Effector CD4-positive, alpha-beta T cell (primary cell): ENCODE measurements around the gene DST.
"Not testable (repeated sequence)": the region's sequence is repeated elsewhere in the genome, so short reads cannot be mapped to it uniquely, and the experiment has no call there.

ENCODE experiments used
- DNase-seq: peaks from one replicate; pipeline ENCODE4 v3.0.0-alpha.2; 2020

DST gene

DNA sequence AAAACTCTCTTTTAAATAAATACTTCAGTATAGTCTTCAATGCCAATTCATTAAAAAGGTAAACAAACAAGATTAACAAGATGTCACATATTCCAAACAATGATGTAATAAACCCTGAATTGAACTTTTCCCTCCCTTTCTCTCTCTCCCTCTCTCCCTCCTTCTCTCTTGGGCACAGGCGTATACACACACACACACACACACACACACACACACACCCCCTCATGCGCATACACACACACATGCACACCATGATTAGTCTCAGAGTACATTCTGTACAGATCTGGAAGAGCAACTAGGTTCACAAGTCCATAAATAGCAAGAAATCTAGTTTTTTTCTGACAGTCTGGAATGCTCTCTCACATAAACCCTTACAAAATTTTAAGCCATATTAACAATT lies 128.3 kb downstream of the DST start:
- DNase-seq = no peak

DNA sequence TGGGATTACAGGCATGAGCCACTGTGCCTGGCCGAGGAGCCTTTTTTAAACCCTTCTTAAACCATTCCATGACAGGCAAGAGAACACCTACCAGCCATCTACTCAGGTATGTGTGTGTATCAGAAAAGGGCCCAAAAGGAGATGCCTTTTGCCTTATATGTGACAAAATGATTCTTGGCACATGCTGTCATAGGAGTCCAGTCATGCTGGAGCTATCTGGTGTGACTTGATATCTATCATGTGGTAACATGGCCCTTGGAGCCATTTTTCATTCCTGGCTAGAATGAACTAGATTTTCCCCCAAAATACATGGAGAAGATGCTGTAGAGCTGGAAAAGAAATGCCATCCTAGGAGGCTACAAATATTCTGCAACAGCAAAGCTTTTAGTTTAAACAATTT lies 129.1 kb downstream of the DST start:
- no peak for DNase-seq

DNA sequence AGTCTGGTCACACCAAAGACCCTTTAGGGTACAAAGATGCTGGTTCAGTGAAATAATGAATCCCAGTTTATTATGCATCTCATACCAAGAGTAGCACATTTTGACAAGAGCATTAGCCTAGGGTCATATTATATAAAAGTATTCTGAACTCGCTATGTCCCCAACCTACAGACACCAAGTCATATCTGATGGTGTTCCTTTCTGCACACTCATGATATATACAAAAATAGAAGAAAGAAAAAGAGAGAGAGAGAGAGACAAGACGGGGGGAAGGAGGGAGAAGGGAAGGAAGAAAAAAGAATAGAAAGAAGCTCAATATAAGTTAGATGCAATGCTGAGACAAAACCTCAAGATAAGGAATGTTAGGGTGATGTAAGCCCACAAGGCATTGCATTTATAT lies 131.1 kb downstream of the DST start:
- no peak for DNase-seq

DNA sequence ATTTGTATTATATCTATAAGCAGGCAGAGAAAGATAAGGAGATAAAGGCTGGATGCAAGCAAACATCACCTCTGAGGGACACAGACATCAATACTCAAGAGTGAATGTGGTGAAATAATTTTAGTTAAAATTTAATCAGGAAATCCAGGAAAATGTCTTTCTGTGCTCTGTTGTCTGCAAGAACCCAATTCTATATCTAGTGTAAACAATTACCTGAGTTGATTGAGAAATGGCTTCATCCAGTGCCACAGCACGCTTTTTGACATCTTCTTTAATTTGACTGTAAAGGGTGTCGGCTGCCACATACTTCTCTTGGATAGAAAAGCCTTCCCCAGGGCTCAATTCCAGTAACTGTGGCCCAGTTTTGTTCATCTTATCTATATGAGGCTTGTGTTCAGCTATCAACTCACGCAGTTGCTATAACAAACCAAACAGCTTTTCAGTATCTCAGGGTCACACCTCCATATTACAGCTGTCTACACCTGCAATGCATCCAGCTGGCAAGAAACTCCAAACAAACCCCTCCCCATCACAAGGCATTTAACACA lies 131.6 kb downstream of the DST start:
- DNase-seq = no peak

DNA sequence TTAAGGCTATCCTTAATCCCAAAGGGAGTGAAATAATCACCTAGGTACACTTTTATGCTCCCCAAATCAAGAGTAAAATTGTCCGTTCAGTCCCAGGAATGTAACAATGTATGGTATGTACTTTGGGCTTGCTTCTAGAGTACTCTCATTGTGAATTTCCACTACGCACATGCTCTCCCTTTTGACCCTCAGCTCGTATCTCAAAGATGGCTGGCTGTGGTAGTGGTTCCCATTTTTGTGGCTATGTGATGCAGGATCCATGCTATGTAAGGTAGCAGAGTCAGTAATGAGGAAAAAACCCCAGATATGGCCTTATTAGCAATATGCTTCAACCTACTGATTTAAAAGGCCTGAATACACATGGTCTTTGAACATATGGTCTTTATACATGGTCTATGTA lies 133.7 kb downstream of the DST start:
- no peak for DNase-seq

DNA sequence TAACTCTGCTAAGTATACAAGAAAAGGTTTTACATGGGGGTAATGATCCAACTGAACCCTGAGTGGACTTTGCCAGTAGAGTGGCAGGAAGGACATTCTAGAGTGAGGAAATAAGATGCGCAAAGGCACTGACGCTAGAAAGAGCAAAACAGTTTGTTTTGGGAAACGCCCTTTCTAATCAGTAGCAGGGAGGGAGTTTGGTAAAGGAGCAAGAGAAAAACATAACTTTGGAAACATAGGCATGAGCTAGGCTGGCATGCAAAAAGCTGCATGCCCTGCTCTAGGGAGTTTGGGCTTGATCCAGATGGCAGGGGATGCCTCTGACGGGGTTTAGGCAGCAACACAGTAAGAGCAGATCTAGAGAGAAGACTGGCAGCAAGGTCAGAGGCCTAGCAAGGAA lies 135.2 kb downstream of the DST start:
- no peak for DNase-seq

DNA sequence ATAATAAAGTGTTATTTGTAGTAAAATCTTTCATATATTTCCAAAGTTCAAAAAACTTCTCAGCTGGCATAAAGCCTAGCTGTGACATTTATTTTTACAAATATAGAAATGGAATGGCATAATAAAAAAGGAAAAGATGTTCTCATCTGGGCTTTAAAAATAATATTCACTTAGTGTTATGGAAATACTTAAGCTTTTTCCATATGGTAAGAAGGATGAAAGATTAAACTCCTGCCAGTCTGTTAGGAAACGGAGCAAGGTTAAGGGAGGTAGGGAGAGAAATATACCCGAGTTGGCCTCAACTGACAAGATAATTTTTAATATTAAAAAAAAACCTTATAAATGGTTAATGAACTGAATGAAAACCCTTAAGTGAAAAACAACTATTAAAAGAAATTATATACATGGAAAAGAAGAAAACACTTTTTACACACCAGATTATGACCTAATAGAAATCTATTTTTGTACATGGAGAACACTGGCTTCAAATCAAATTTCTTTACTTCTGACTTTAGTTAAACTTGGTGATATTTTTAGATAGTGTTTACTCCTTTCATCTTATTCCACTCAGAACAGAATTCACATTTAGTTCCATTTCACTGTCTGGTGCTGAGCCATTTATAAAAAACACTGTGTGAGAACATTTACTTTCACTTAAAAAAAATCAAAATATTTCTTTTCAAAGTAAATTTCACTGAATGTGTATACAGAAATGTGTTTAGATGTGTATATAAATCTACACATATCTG lies 137.0 kb downstream of the DST start:
- DNase-seq = no peak

DNA sequence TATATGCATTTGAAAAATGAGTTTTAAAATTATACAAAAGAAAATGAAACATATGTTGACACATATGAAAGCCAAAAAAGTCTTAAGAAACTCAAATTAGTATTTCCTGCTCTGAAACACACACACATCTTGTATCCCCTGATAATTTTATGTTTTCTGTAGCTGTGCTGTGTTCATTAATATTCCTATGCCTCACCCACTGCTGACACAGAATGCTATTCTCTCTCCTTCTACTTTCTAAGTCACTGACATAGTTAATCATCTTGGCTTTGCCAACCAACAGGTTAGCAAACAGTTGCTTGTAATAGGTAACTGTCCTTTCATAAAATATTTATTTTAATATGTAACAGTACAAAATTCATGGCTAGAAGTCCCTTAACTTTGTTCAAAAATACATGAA lies 140.7 kb downstream of the DST start:
- DNase-seq = no peak

DNA sequence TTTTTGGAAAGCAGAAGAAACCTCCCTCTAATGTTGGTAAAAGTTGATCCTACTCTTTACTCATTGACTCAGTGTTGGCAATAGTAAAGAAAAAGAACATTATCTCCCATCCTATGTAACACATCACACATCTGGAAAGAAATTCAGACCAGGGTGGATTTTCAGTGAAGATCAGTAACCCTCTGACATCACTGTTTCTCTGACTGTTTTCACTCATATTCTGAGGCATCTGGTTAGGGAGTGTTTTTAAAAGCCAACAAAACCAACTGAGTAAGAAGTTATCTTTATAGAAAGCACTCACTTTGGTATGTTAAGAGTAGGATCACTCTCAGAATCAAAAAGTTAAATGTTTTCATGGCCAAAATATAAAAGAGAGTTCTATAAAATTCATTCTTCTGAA lies 143.6 kb downstream of the DST start:
- DNase-seq = no peak

DNA sequence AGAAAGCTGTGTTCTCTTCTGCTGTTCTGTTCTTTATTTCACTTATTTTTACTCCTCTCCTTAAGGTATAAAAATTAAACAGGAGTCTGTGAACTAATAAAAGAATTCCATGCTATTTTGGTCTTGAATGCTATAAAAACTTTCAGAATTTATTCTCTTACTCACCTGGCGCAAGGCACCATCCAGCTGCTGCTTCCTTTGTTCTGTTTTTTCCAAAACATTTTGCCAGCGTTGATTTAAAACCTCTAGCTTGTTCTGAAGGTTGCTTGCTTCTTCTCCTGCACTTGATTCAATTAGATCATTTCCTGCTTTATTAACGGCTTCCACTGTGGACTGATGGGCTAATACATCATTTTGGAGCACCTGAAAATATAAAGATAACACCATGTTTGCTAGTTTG lies 145.0 kb downstream of the DST start:
- no peak for DNase-seq

DNA sequence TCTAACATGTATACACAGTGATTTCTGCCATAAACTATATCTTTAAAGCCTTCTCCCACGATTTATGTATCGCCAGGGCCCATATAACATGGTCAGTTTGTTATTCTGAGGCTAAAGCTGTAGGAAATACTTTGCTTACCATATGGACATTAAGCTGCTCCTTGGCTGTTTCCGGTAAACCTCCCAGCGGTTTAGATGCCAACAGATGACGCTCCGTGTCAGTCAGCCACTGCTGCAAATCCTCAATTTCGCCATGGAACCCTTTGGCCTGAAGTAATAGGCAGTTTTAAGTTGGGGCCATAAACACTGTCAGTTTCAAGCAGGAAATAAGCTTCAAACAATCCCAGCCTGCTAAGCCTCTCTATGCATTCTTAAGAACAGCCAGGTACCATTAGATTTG lies 145.4 kb downstream of the DST start:
- no peak for DNase-seq

DNA sequence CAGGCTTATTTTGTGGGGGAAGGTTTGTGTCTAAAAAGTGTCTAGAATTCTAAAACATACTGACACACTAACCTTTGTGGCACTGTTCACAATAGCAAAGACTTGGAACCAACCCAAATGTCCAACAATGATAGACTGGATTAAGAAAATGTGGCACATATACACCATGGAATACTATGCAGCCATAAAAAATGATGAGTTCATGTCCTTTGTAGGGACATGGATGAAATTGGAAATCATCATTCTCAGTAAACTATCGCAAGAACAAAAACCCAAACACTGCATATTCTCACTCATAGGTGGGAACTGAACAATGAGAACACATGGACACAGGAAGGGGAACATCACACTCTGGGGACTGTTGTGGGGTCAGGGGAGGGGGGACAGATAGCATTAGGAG lies 146.0 kb downstream of the DST start:
- DNase-seq = not testable (repeated sequence)

DNA sequence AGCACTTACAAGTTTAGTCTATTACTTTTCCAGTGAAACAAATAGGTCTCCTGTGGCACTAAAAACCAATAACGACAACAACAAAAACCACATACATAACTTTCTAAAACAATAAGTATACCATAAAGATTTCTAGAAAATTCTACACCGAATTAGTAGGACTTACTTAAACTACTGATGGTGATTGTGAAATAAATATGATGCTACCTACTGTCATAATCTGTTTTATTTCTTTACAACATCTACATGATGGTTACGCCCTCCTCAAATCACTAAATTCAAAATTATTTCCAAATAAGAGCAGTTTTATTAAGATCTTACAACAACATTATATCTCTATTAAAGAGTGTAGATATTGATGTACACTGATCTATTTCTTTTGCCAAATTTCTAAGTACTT lies 147.0 kb downstream of the DST start:
- no peak for DNase-seq

DNA sequence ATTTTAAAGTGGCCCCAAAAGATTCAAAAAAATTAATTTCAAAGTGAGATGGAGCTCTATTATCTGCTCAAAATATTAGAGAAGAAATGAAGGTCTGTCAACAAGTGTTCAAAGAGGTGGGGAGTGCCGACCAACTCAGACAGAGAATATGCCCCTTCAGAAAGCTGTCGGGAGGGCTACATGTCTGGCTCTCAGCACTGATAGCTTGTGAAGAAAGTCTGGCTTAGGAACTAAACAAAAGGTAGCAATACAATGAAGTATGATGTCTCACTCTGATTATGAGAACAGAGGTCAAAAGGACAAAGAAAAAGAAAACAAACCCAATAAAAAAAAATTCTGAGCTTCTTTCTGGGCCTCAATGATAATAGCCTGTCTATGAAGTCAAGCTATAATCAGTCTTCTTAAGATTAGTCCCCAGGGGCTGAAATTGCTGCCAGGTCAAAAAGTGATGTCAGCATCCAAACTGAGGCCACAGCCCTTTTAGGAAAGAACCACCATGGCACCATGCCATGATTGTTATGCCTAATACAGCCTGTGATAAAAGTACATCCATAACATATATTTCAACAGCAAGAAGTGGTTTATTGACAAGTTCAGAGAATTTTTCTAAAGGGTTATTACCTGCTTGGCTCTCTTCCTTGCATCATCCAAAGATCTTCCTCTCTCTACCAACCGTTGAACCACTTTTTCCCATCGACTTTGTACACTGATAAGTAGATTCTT lies 150.9 kb downstream of the DST start:
- no peak for DNase-seq

DNA sequence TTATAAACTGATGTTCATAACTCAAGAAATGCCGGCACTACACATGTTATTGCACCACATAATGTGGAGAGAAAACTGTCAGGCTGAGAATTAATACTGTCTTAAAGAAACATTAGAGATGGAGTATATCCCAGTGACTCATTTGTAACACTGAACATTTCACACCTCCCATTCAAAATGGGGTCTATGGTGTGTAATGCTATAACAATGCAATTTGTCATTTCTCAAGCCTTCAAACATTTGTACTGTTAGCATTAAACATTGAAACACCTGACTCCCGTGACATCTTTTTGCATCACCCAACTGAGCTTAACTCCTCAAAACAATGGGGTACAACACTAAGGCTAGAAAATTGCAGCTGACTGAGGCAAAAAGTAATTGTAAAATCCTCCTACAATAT lies 151.7 kb downstream of the DST start:
- DNase-seq = no peak

DNA sequence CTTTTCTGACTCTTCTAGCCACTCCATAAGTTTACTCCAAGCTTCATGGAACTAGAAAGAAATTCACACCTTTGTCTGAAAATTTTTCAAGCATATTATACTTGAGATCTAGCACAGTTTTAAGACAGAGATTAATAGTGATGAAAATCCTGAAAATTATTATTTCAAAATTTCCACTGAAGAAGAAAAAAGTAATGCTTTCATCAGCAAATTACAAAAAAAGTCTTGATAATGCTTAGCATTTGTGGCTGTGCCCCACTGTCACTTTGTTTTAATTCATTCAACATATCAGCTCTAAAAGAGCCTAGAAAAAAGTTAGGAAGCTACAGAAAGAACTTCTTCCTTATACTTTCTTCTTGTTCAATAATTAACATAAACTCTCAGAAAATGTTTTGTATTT lies 153.1 kb downstream of the DST start:
- no peak for DNase-seq

DNA sequence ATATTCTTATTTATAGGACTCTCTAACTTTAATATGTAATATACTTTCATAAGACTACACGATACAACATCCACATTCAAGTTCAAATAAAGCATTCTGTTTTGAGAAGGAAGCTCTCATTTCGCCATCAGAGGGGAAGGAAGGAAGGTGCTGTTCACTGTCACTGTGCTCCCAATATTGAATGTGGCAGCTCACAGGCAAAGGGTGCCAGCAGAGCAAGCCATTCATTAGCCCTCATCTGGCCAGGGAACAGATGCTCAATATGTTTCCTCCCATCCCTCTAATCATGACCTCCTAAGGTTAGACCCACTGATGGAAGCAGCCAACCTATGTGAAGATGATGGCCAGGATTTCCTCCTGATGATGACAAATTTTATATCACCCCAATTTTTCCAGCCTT lies 154.4 kb downstream of the DST start:
- no peak for DNase-seq

DNA sequence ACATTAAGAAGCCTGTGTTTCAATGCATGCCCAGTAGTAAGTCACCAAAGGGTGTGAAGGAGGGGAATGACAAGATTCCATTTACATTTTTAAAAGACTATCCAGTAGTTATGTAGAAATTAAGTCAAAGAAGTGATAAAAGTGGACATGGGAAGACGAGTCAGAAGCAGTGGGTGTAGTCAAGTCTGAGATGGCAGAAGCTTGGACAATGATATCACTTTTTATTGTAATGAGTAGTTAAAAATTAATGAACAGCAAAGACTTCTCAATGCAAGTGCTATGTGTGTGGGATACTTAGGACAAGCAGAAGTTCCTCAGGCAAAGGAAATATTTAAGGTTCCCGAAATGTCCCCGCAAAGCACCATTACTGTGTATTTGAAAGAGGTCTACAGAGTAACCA lies 156.0 kb downstream of the DST start:
- no peak for DNase-seq

DNA sequence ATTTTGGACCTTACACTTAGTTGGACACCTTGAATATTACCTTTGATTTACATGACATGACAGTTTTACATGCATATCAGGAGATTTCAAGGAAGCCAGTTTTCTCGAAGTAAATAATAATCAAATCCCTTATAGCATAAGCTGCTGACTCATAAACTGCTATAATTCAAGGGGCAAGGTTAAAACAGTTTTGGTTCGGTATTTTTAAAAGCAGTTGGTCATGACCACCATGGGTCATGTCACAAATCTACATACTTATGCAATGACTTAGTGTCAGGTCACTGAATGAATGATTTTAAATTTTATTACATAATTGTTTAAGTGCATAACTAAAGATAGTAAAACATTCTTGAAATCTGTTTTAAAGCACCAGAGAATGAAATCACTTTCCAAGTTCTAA lies 158.0 kb downstream of the DST start:
- DNase-seq = no peak

DNA sequence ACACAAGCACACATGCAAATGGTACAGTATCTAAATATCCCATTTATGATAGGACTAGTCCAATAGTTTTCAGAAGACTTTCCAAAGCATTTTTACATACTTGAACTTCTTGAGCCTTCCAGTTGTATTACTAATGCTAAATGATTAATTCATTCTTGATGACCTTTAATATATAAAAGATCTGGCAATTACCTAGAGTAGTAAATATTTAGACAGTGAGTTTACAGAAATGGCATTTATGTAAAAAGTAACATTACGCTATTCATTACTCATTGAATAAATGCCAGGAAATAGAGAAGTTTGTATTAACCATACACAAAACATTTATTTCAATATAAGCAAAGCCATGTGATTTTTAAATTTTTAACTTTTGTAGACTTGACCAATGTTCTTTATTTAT lies 158.8 kb downstream of the DST start:
- DNase-seq = no peak

DNA sequence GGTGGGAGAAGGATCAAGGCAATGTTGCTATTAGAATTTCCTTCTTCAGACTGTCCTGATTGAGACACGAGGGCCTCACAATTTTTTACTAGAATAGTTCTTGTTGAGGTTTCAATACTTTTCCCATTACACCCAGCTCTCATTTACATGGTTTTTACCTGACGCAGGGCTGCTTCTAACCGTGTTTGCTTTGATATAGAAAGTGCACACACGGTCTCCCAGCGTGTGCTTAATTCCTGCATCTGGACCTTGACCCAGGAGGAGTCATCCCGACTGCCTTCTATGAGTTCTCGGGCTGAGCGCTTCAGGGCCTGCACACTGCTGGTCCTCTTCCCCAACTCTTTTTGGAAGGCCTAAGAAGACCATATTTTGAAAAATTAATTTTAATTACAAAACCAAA lies 160.2 kb downstream of the DST start:
- DNase-seq = no peak

DNA sequence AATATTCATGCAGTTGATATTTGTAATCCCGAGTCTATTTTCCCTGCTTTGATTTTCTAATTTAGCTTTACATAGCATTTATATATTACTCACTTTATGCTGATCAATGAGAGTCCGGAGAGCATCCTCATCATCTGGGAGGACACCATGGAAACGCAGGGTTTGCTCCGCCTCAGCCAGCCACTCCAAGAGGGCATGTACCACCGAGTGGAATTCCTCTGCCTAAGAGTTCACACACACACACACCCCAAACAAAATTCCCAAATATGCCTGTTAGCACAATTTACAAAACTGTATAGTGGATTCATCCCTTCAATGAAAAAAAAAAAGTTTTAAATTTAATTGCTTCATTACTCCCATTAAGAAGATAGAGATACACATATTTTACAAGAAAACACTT lies 160.7 kb downstream of the DST start:
- no peak for DNase-seq

DNA sequence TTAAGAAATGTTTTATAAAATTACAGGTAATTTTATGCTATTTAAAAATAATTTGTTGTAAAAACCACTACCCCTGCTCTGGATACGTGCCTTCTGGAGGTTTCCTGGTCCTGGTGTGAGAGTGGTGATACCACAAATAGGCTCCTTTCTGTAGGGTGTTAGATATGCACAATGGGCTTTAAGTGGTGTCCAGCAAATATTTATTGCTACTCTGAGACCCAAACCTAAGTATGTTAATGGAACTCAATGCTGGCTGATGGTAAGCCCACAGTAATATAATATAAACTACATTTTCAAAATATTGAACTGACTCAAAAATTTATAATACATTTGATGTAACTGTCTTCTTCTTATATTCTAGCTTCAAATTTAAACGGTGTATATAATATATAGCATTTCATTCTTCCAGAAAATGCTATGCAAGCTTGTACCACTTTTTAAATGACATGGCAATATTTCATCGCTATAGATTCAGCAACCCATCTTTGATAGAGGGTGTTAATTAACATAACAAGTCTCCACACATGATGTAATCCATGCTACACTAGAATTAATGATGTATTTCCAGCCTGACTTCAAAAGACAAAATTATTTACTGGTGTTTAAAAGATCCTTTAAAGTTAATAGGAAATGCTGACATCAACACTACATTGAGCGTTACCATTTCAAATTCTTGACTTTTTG lies 161.9 kb downstream of the DST start:
- DNase-seq = no peak

DNA sequence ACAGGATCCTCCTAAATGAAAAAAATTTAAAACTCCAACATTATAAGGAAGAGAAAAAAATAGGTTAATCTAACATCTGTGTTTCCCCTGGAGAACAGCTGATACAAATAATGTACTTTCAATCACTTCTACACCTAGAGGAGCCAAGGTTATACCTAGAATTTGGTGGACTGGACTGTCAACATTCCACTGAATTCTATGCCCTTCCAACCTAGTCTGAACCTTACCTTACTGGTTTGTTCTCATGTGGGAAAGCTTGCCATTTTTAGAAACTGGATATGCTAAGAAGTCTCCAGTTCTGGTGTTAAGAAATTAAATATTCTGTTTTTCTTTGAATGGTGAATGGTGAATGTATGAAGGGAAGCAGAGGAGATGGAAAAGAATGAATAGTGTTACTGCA lies 162.4 kb downstream of the DST start:
- DNase-seq = no peak
